BLaER1 treated with 17β-estradiol and CSF1 and Interleukin-3, amounts not matched to agents 10 nM and 100 nM (cell line): ENCODE data around the gene GLRA3.
"Not testable (repeated sequence)": the region's sequence is repeated elsewhere in the genome, so short reads cannot be mapped to it uniquely, and the experiment has no call there.

Source experiments
- H3K27ac ChIP-seq, 11 experiments: shearing (Covaris generic); formaldehyde crosslinking; 2 replicates each; pipeline ENCODE4 v1.8.1; 2022
- H3K27me3 ChIP-seq, 11 experiments: shearing (Covaris generic); formaldehyde crosslinking; 2 replicates each; pipeline ENCODE4 v1.8.1; 2022
- H3K36me3 ChIP-seq, 11 experiments: shearing (Covaris generic); formaldehyde crosslinking; 2 replicates each; pipeline ENCODE4 v1.8.1; 2022
- H3K4me1 ChIP-seq, 10 experiments: shearing (Covaris generic); formaldehyde crosslinking; 2 replicates each; pipeline ENCODE4 v1.8.1; 2022
- H3K4me2 ChIP-seq, 11 experiments: shearing (Covaris generic); formaldehyde crosslinking; 2 replicates each; pipeline ENCODE4 v1.8.1; 2022
- H3K4me3 ChIP-seq, 10 experiments: shearing (Covaris generic); formaldehyde crosslinking; 2 replicates each; pipeline ENCODE4 v1.8.1; 2022
- H3K9ac ChIP-seq, 11 experiments: shearing (Covaris generic); formaldehyde crosslinking; 2 replicates each; pipeline ENCODE4 v1.8.1; 2022
- H3K9me3 ChIP-seq, 11 experiments: shearing (Covaris generic); formaldehyde crosslinking; replicated peaks in 1 of 11; 2 replicates each; pipeline ENCODE4 v1.8.1; 2022
- H4K20me1 ChIP-seq, 11 experiments: shearing (Covaris generic); formaldehyde crosslinking; 2 replicates each; pipeline ENCODE4 v1.8.1; 2022
- Cebpa-rat ChIP-seq, 11 experiments: shearing (Covaris generic); IDR thresholded peaks; 2 replicates each; pipeline ENCODE4 v1.8.1; 2022

The GLRA3 gene

GRCh38 chr4:174709526-174709925 is 119.5 kb downstream of the GLRA3 start:
- H3K4me2 ChIP-seq: no peak overlapping the region
- no peaks in the 10 kb centered on the region for H3K4me1 ChIP-seq
- H3K4me3 ChIP-seq: no peak overlapping the region
- H3K36me3 ChIP-seq: no peaks in the 10 kb centered on the region
- H3K9me3 ChIP-seq: no peaks in the 10 kb centered on the region
- H4K20me1 ChIP-seq: no peaks in the 10 kb centered on the region
- H3K9ac ChIP-seq: no peak overlapping the region
- TF ChIP-seq Cebpa-rat (IDR thresholded peaks at IDR 0.05): no peak
- H3K27me3 ChIP-seq: no peaks in the 10 kb centered on the region
- no peak overlapping the region for H3K27ac ChIP-seq

DNA sequence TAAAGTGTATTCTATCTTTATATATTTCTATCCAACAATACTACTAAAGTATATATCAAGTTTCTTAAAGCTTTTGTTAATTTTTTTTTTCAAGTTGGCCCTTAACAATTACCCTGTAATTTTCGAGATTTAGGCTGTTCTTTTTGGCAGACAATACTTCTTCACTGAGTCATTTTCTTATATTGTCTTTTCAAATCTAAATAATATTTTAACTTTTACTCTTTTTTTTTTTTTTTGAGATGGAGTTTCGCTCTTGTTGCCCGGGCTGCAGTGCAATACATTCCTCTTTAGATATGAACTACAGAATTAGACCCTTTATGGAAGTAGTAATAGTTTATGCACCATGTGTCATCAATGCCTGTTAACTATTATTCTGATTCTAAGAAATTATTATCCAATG is 120.7 kb downstream of the GLRA3 start:
- TF ChIP-seq Cebpa-rat (IDR thresholded peaks at IDR 0.05): no peak
- Histone ChIP-seq H3K4me3 (no peak overlapping the region), H3K27me3 (no peaks in the 10 kb centered on the region), H4K20me1 (no peaks in the 10 kb centered on the region), H3K36me3 (no peaks in the 10 kb centered on the region), H3K4me2 (no peak overlapping the region), H3K9me3 (no peaks in the 10 kb centered on the region), H3K9ac (no peak overlapping the region), H3K4me1 (no peaks in the 10 kb centered on the region), H3K27ac (no peak overlapping the region)

DNA sequence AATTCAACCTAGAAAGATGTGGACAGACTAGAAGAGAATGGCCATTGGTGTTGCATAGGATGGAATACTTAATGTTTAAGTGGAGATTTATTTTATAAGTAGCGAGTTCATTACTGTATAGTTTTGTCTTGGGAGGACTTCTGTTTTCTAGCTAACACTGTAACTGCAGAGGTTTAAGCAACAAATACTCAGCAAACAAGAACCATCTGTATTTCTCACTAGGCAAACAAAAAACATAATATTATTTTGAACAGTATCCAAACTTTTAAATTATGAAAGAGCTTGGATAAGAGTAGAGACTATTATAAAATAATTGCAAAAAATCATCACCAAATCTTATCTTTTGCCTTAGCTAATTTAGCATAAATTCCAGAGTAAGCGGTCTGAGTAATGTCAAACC is 121.1 kb downstream of the GLRA3 start:
- H3K27ac ChIP-seq: no peak overlapping the region
- H3K4me3 ChIP-seq: no peak overlapping the region
- H3K27me3 ChIP-seq: no peaks in the 10 kb centered on the region
- no peak overlapping the region for H3K4me2 ChIP-seq
- H3K4me1 ChIP-seq: no peaks in the 10 kb centered on the region
- no peaks in the 10 kb centered on the region for H4K20me1 ChIP-seq
- H3K9ac ChIP-seq: no peak overlapping the region
- TF ChIP-seq Cebpa-rat (IDR thresholded peaks at IDR 0.05): no peak
- no peaks in the 10 kb centered on the region for H3K9me3 ChIP-seq
- H3K36me3 ChIP-seq: no peaks in the 10 kb centered on the region

DNA sequence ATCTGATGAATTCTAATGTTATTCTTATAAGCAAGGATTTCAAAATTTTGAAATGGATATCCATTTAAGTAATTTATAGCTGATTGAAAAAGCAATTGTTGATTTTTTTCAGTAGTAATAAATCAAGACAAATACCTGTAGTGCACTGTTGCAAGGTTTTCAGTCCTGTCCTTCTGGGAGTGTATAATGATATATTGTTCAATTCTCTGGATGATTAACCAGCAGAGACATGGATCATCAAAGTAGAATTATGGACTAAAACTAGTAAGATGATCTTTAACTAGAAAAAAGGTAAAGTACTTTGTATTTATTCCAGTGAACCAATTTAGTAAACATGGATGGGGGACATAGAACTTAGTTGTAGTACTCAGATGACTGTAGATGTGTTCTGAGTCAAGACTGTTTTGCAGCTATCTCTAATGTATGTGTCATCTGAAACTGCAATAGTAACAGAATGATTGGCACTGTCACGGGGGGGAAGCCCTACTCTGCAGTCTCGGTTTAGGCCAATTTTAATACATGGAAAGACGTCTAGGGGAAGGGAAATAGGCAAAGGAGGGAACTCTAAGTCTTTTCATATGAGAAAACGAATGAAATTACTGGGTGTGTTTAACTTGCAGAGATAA is 121.9 kb downstream of the GLRA3 start:
- Histone ChIP-seq H3K36me3 (no peaks in the 10 kb centered on the region), H3K9me3 (no peaks in the 10 kb centered on the region), H3K4me3 (no peak overlapping the region), H3K4me1 (peaks cover 0 to under 1% (median 0%) of the 10 kb centered on the region in 10 experiments; a peak in 1 of 20 replicates), H3K27me3 (no peaks in the 10 kb centered on the region), H3K9ac (no peak overlapping the region), H3K4me2 (no peak overlapping the region), H3K27ac (no peak overlapping the region), H4K20me1 (no peaks in the 10 kb centered on the region)
- TF ChIP-seq Cebpa-rat (IDR thresholded peaks at IDR 0.05): no peak

DNA sequence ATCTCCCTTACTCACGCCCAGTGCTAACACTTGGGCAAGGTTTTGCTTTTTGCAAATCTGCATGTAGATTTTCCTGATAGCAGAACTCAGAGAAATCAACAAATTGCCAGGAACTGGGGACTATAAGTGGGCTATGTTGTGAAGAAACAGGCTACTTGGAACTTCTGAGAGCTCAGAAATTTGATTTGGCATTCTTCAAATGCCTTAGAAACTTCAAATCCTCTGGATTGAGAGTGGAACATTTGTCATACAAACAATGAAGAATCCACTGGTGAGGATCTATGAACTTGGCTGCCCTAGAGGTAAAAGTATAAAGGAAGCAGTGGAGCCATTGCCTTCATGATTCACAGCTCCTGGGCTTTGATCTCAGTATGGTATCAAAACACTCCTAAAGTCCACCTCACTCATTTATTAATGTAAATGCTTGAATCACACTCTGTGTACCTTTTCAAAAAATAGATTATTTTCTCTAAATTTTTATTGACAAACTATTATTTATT is 126.0 kb downstream of the GLRA3 start:
- no peaks in the 10 kb centered on the region for H3K27me3 ChIP-seq
- no peaks in the 10 kb centered on the region for H3K36me3 ChIP-seq
- no peak overlapping the region for H3K4me2 ChIP-seq
- no peak overlapping the region for H3K9ac ChIP-seq
- no peaks in the 10 kb centered on the region for H4K20me1 ChIP-seq
- TF ChIP-seq Cebpa-rat (IDR thresholded peaks at IDR 0.05): no peak
- peaks cover 0 to 3% (median 0%) of the 10 kb centered on the region in 10 experiments; a peak in 1 of 20 replicates for H3K4me1 ChIP-seq
- no peak overlapping the region for H3K27ac ChIP-seq
- H3K4me3 ChIP-seq: no peak overlapping the region
- no peaks in the 10 kb centered on the region for H3K9me3 ChIP-seq

- H3K9ac ChIP-seq: no peak overlapping the region
- no peaks in the 10 kb centered on the region for H3K36me3 ChIP-seq
- H3K4me1 ChIP-seq: peaks cover 0 to 7% (median 0%) of the 10 kb centered on the region in 10 experiments; a peak in 2 of 20 replicates
- no peak for TF ChIP-seq Cebpa-rat (IDR thresholded peaks at IDR 0.05)
- H3K27ac ChIP-seq: no peak overlapping the region
- no peak overlapping the region for H3K4me3 ChIP-seq
- H3K27me3 ChIP-seq: no peaks in the 10 kb centered on the region
- H4K20me1 ChIP-seq: no peaks in the 10 kb centered on the region
- no peak overlapping the region for H3K4me2 ChIP-seq
- no peaks in the 10 kb centered on the region for H3K9me3 ChIP-seq
Observed at GRCh38 chr4:174699654-174700053, 129.4 kb downstream of the GLRA3 start.

GRCh38 chr4:174697896-174698295 is 131.2 kb downstream of the GLRA3 start:
- no peak for TF ChIP-seq Cebpa-rat (IDR thresholded peaks at IDR 0.05)
- Histone ChIP-seq H3K9me3 (no peaks in the 10 kb centered on the region), H3K4me2 (no peak overlapping the region), H3K4me1 (peaks cover 0 to 7% (median 0%) of the 10 kb centered on the region in 10 experiments; a peak in 2 of 20 replicates), H4K20me1 (no peaks in the 10 kb centered on the region), H3K36me3 (no peaks in the 10 kb centered on the region), H3K9ac (no peak overlapping the region), H3K27me3 (no peaks in the 10 kb centered on the region), H3K4me3 (no peak overlapping the region), H3K27ac (no peak overlapping the region)

DNA sequence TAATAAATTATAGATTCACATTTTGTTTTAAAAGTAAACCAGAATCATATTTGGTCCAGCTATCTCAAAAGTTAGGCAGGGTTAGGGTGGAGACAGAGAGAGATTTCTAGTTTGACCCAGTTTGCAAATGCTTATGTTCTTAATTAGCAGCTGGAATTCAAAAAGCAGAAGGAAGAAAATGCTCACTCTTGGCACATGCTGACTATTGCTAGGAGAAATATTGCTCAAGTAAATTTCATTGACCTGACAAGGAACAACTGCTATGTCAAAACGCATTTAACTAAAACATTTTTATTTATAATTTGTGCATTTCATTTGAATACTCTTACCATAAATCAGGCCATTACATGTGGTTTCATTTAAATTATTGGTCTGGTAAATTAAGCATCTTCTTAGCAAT is 131.8 kb downstream of the GLRA3 start:
- H3K4me1 ChIP-seq: peaks cover 0 to 7% (median 0%) of the 10 kb centered on the region in 10 experiments; a peak in 2 of 20 replicates
- no peak overlapping the region for H3K4me3 ChIP-seq
- H3K4me2 ChIP-seq: no peak overlapping the region
- no peaks in the 10 kb centered on the region for H3K9me3 ChIP-seq
- H4K20me1 ChIP-seq: no peaks in the 10 kb centered on the region
- H3K36me3 ChIP-seq: no peaks in the 10 kb centered on the region
- no peak overlapping the region for H3K27ac ChIP-seq
- no peak overlapping the region for H3K9ac ChIP-seq
- H3K27me3 ChIP-seq: no peaks in the 10 kb centered on the region
- TF ChIP-seq Cebpa-rat (IDR thresholded peaks at IDR 0.05): no peak

- Histone ChIP-seq H3K9ac (no peak overlapping the region), H3K27me3 (no peaks in the 10 kb centered on the region), H4K20me1 (no peaks in the 10 kb centered on the region), H3K4me2 (no peak overlapping the region), H3K4me3 (no peak overlapping the region), H3K27ac (no peak overlapping the region), H3K36me3 (no peaks in the 10 kb centered on the region), H3K4me1 (peaks cover 0 to 7% (median 0%) of the 10 kb centered on the region in 10 experiments; a peak in 1 of 20 replicates), H3K9me3 (peaks cover 0 to 4% (median 0%) of the 10 kb centered on the region in 11 experiments; a peak in 1 of 22 replicates)
- TF ChIP-seq Cebpa-rat (IDR thresholded peaks at IDR 0.05): no peak
Observed at GRCh38 chr4:174696657-174697056, 132.4 kb downstream of the GLRA3 start.

DNA sequence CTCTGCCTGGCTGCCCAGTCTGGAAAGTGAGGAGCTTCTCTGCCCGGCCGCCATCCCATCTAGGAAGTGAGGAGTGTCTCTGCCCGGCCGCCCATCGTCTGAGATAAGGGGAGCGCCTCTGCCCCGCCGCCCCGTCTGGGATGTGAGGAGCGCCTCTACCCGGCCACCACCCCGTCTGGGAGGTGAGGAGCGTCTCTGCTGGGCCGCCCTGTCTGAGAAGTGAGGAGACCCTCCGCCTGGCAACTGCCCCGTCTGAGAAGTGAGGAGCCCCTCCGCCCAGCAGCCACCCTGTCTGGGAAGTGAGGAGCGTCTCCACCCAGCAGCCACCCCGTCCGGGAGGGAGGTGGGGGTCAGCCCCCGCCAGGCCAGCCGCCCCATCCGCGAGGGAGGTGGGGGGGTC is 137.2 kb downstream of the GLRA3 start:
- H3K4me3 ChIP-seq, H4K20me1 ChIP-seq, H3K27me3 ChIP-seq, H3K27ac ChIP-seq, H3K4me2 ChIP-seq, H3K4me1 ChIP-seq, H3K9ac ChIP-seq, H3K36me3 ChIP-seq: not testable (repeated sequence)
- peaks cover 18 to 27% (median 22%) of the 10 kb centered on the region in 11 experiments for H3K9me3 ChIP-seq
